Esophagus (tissue), 2 donors: ENCODE measurements around the gene PARD3. TPM values are rescaled to one million over a fixed set of nuclear protein-coding genes. Genes with fewer than 3 reads are reported as not detected.

ENCODE experiments used
- H3K27ac ChIP-seq, 2 donors: one replicate each; pipeline ENCODE4 v1.5.1; 2013; ENCODE audit warnings: low read depth in 2 of 2, mild to moderate bottlenecking in 2 of 2, inconsistent platforms in 1 of 2, low read length in 1 of 2, moderate library complexity in 1 of 2
- H3K27me3 ChIP-seq, 2 donors: one replicate each; pipeline ENCODE4 v1.6.1; 2013; ENCODE audit warnings: low read length in 2 of 2, control low read depth in 1 of 2, mild to moderate bottlenecking in 1 of 2; ENCODE audit not compliant: insufficient read depth in 2 of 2, control insufficient read depth in 1 of 2
- H3K36me3 ChIP-seq, 2 donors: one replicate each; pipeline ENCODE4 v1.6.1; 2013; ENCODE audit warnings: low read length in 1 of 2; ENCODE audit not compliant: control insufficient read depth in 2 of 2, insufficient read depth in 2 of 2
- H3K4me1 ChIP-seq, 2 donors: one replicate each; pipeline ENCODE4 v1.6.1; 2013; ENCODE audit warnings: low read length in 1 of 2; ENCODE audit not compliant: control insufficient read depth in 2 of 2, insufficient read depth in 2 of 2
- H3K4me3 ChIP-seq, 2 donors: one replicate each; pipeline ENCODE4 v1.5.1; 2013; ENCODE audit warnings: low read length in 2 of 2, mild to moderate bottlenecking in 2 of 2, low read depth in 1 of 2, moderate library complexity in 1 of 2
- H3K9me3 ChIP-seq, 2 donors: one replicate each; pipeline ENCODE4 v1.6.1; 2013; ENCODE audit warnings: mild to moderate bottlenecking in 2 of 2, low read depth in 1 of 2, low read length in 1 of 2, moderate library complexity in 1 of 2; ENCODE audit not compliant: control insufficient read depth in 2 of 2, insufficient read depth in 1 of 2
- WGBS, 2 donors: extraction: QIAGEN DNeasy Blood & Tissue Kit; methylation state at CpG; one replicate each; pipeline ENCODE4 v1.1.7; 2013; 5-methylcytosine and 5-hydroxymethylcytosine counted together
- polyA plus RNA-seq, 2 donors: library from polyadenylated mRNA; stranded (reverse); fragments of 200-250 nt; gene quantifications; one replicate each; pipeline ENCODE4 v1.2.3, GENCODE V29; 2013
- donor health status: healthy with polysubstance abuse.
- donor health status: Bipolar disorder and iron deficiency.

PARD3 gene
- polyA plus RNA-seq, 2 donors, result 40.3 to 71.3 TPM

GRCh38 chr10:34792881-34793280 lies 22.2 kb downstream of the PARD3 start:
- Histone ChIP-seq H3K27me3 (no peaks in the 10 kb centered on the region), H3K4me1 (peaks cover 8 to 11% of the 10 kb centered on the region in 2 donors), H3K36me3 (peaks cover 0 to 2% of the 10 kb centered on the region in 2 donors), H3K27ac (no peak overlapping the region), H3K9me3 (no peaks in the 10 kb centered on the region), H3K4me3 (no peak overlapping the region)
- WGBS, 2 donors, result 50 to 58% methylated on average over 7 of the region's 7 CpGs

- no peak overlapping the region for H3K27ac ChIP-seq
- peaks cover 9 to 10% of the 10 kb centered on the region in 2 donors for H3K4me1 ChIP-seq
- no peaks in the 10 kb centered on the region for H3K27me3 ChIP-seq
- 86 to 91% methylated on average over 23 of the region's 23 CpGs for WGBS, 2 donors
- no peak overlapping the region for H3K4me3 ChIP-seq
- peaks cover 0 to 2% of the 10 kb centered on the region in 2 donors for H3K36me3 ChIP-seq
- no peaks in the 10 kb centered on the region for H3K9me3 ChIP-seq
Observed at GRCh38 chr10:34791947-34792346, 23.1 kb downstream of the PARD3 start.

GRCh38 chr10:34791228-34791627 lies 23.9 kb downstream of the PARD3 start:
- no peak overlapping the region for H3K27ac ChIP-seq
- H3K36me3 ChIP-seq, result peaks cover 0 to 2% of the 10 kb centered on the region in 2 donors
- H3K27me3 ChIP-seq, result no peaks in the 10 kb centered on the region
- no peaks in the 10 kb centered on the region for H3K9me3 ChIP-seq
- WGBS, 2 donors, result 92 to 94% methylated on average over 15 of the region's 15 CpGs
- peaks cover 8 to 10% of the 10 kb centered on the region in 2 donors for H3K4me1 ChIP-seq
- no peak overlapping the region for H3K4me3 ChIP-seq

GRCh38 chr10:34789966-34790506 lies 25.1 kb downstream of the PARD3 start:
- H3K36me3 ChIP-seq, result peaks cover 0 to 2% of the 10 kb centered on the region in 2 donors
- H3K4me3 ChIP-seq, result no peak overlapping the region
- H3K27ac ChIP-seq, result no peak overlapping the region
- peaks cover 8 to 10% of the 10 kb centered on the region in 2 donors for H3K4me1 ChIP-seq
- H3K9me3 ChIP-seq, result no peaks in the 10 kb centered on the region
- H3K27me3 ChIP-seq, result no peaks in the 10 kb centered on the region
- 16 to 39% methylated on average over 4 of the region's 4 CpGs for WGBS, 2 donors

- no peak overlapping the region for H3K4me3 ChIP-seq
- no peak overlapping the region for H3K27ac ChIP-seq
- peaks cover 4 to 6% of the 10 kb centered on the region in 2 donors for H3K4me1 ChIP-seq
- WGBS, 2 donors, result 51 to 72% methylated on average over 1 of the region's 1 CpG
- no peaks in the 10 kb centered on the region for H3K27me3 ChIP-seq
- H3K9me3 ChIP-seq, result no peaks in the 10 kb centered on the region
- no peaks in the 10 kb centered on the region for H3K36me3 ChIP-seq
Observed at GRCh38 chr10:34786464-34786863, 28.6 kb downstream of the PARD3 start.

GRCh38 chr10:34781711-34782110 lies 33.4 kb downstream of the PARD3 start:
- Histone ChIP-seq H3K27me3 (no peaks in the 10 kb centered on the region), H3K4me1 (peaks cover 0 to 2% of the 10 kb centered on the region in 2 donors), H3K27ac (no peak overlapping the region), H3K9me3 (no peaks in the 10 kb centered on the region), H3K4me3 (no peak overlapping the region), H3K36me3 (no peaks in the 10 kb centered on the region)
- 32 to 38% methylated on average over 3 of the region's 3 CpGs for whole genome bisulfite sequencing, 2 donors

GRCh38 chr10:34780818-34781380 lies 34.2 kb downstream of the PARD3 start:
- H3K4me1 ChIP-seq, result peaks cover 0 to 2% of the 10 kb centered on the region in 2 donors
- H3K36me3 ChIP-seq, result no peaks in the 10 kb centered on the region
- no peaks in the 10 kb centered on the region for H3K9me3 ChIP-seq
- H3K27me3 ChIP-seq, result no peaks in the 10 kb centered on the region
- peak overlapping the region in 1 of 2 donors; percentile 2 for H3K27ac ChIP-seq
- H3K4me3 ChIP-seq, result no peak overlapping the region
- 36 to 46% methylated on average over 11 of the region's 11 CpGs for WGBS, 2 donors

- H3K27me3 ChIP-seq, result no peaks in the 10 kb centered on the region
- 73 to 74% methylated on average over 3 of the region's 3 CpGs for WGBS, 2 donors
- H3K36me3 ChIP-seq, result no peaks in the 10 kb centered on the region
- no peak overlapping the region for H3K4me3 ChIP-seq
- H3K4me1 ChIP-seq, result peaks cover 0 to 2% of the 10 kb centered on the region in 2 donors
- no peak overlapping the region for H3K27ac ChIP-seq
- H3K9me3 ChIP-seq, result no peaks in the 10 kb centered on the region
Observed at GRCh38 chr10:34778237-34778636, 36.9 kb downstream of the PARD3 start.

- peaks cover 0 to 2% of the 10 kb centered on the region in 2 donors for H3K4me1 ChIP-seq
Observed at GRCh38 chr10:34776090-34776690, 38.9 kb downstream of the PARD3 start.

More at GRCh38 chr10:34776090-34776690, 38.9 kb downstream of the PARD3 start:
- no peak overlapping the region for H3K27ac ChIP-seq
- H3K27me3 ChIP-seq, result no peaks in the 10 kb centered on the region
- no peaks in the 10 kb centered on the region for H3K36me3 ChIP-seq
- WGBS, 2 donors, result 74 to 79% methylated on average over 2 of the region's 2 CpGs
- no peaks in the 10 kb centered on the region for H3K9me3 ChIP-seq
- no peak overlapping the region for H3K4me3 ChIP-seq
